ENCODE results near the gene FOXP1. TPM values are rescaled to one million over a fixed set of nuclear protein-coding genes. Genes with fewer than 3 reads are reported as not detected.

Gene FOXP1
- polyA plus RNA-seq, 6 donors from 2014 or later = 441 to 620 (median 523) TPM

- Mint-ChIP-seq H3K27me3 (no peaks in the 10 kb centered on the region), H3K36me3 (peaks cover 7 to 8% of the 10 kb centered on the region in 2 donors), H3K4me3 (peak overlapping the region; percentile 50 to 89 (median 76)), H3K4me1 (peaks cover 75 to 98% (median 93%) of the 10 kb centered on the region in 3 donors), H3K27ac (peak overlapping the region; percentile 96 to 100 (median 98)), H3K9me3 (peaks cover 0 to 2% (median 0%) of the 10 kb centered on the region in 7 donors)
- DNase-seq = peak; percentile 78
- ATAC-seq (ENCODE audit: low read depth in 2 of 2) = peak; percentile 93 to 94
Measured at GRCh38 chr3:71421820-71422566, 161.5 kb downstream of the FOXP1 start.

- H3K4me1 Mint-ChIP-seq = peaks cover 77 to 98% (median 93%) of the 10 kb centered on the region in 3 donors
- H3K9me3 Mint-ChIP-seq = peaks cover 0 to 2% (median 0%) of the 10 kb centered on the region in 7 donors
- peaks cover 7% of the 10 kb centered on the region in 2 donors for H3K36me3 Mint-ChIP-seq
- peak overlapping the region; percentile 96 to 100 (median 98) for H3K27ac Mint-ChIP-seq
- DNase-seq = no peak
- peak overlapping the region; percentile 50 to 89 (median 76) for H3K4me3 Mint-ChIP-seq
- ATAC-seq (ENCODE audit: low read depth in 2 of 2) = peak; percentile 28 to 36
- no peaks in the 10 kb centered on the region for H3K27me3 Mint-ChIP-seq
Measured at GRCh38 chr3:71421475-71421819, 162.1 kb downstream of the FOXP1 start.

- DNase-seq = no peak
- Mint-ChIP-seq H3K9me3 (no peaks in the 10 kb centered on the region), H3K27me3 (no peaks in the 10 kb centered on the region), H3K4me1 (peaks cover 83 to 98% (median 93%) of the 10 kb centered on the region in 3 donors), H3K36me3 (no peaks in the 10 kb centered on the region), H3K4me3 (peak overlapping the region in 2 of 8 donors; percentile 22 to 80), H3K27ac (peak overlapping the region in 5 of 6 donors; percentile 13 to 98 (median 70))
- no peak for ATAC-seq (ENCODE audit: low read depth in 2 of 2)
Measured at GRCh38 chr3:71419369-71419768, 164.2 kb downstream of the FOXP1 start.

GRCh38 chr3:71417791-71418190, 165.7 kb downstream of the FOXP1 start:
- Mint-ChIP-seq H3K27ac (peak overlapping the region in 4 of 6 donors; percentile 43 to 98 (median 85)), H3K27me3 (no peaks in the 10 kb centered on the region), H3K4me3 (peak overlapping the region in 6 of 8 donors; percentile 27 to 67 (median 62))

GRCh38 chr3:71416876-71417275, 166.7 kb downstream of the FOXP1 start:
- H3K27ac Mint-ChIP-seq = peak overlapping the region; percentile 77 to 98 (median 94)
- H3K27me3 Mint-ChIP-seq = no peaks in the 10 kb centered on the region
- DNase-seq (peak; percentile 58), ATAC-seq (ENCODE audit: low read depth in 2 of 2) (peak; percentile 64 to 73)
- H3K9me3 Mint-ChIP-seq = no peaks in the 10 kb centered on the region
- peak overlapping the region; percentile 49 to 82 (median 66) for H3K4me3 Mint-ChIP-seq
- peaks cover 67 to 94% (median 93%) of the 10 kb centered on the region in 3 donors for H3K4me1 Mint-ChIP-seq
- H3K36me3 Mint-ChIP-seq = no peaks in the 10 kb centered on the region

More at GRCh38 chr3:71417791-71418190, 165.7 kb downstream of the FOXP1 start:
- Mint-ChIP-seq H3K36me3 (no peaks in the 10 kb centered on the region), H3K4me1 (peaks cover 76 to 94% (median 93%) of the 10 kb centered on the region in 3 donors), H3K9me3 (no peaks in the 10 kb centered on the region)
- ATAC-seq (ENCODE audit: low read depth in 2 of 2) (no peak), DNase-seq (no peak)

- H3K4me1 Mint-ChIP-seq = peaks cover 57 to 93% (median 90%) of the 10 kb centered on the region in 3 donors
- H3K9me3 Mint-ChIP-seq = no peaks in the 10 kb centered on the region
- H3K27ac Mint-ChIP-seq = peak overlapping the region; percentile 79 to 98 (median 96)
- ATAC-seq (ENCODE audit: low read depth in 2 of 2) (no peak), DNase-seq (no peak)
- peak overlapping the region; percentile 17 to 82 (median 58) for H3K4me3 Mint-ChIP-seq
- no peaks in the 10 kb centered on the region for H3K27me3 Mint-ChIP-seq
- H3K36me3 Mint-ChIP-seq = no peaks in the 10 kb centered on the region
Measured at GRCh38 chr3:71415681-71416122, 167.8 kb downstream of the FOXP1 start.

- H3K4me1 Mint-ChIP-seq = peaks cover 52 to 93% (median 86%) of the 10 kb centered on the region in 3 donors
- ATAC-seq (ENCODE audit: low read depth in 2 of 2) = no peak
- DNase-seq = no peak
- peak overlapping the region in 4 of 6 donors; percentile 47 to 98 (median 90) for H3K27ac Mint-ChIP-seq
- H3K9me3 Mint-ChIP-seq = no peaks in the 10 kb centered on the region
- no peaks in the 10 kb centered on the region for H3K27me3 Mint-ChIP-seq
- no peaks in the 10 kb centered on the region for H3K36me3 Mint-ChIP-seq
- H3K4me3 Mint-ChIP-seq = peak overlapping the region in 2 of 8 donors; percentile 14 to 67
Measured at GRCh38 chr3:71414189-71414927, 169.2 kb downstream of the FOXP1 start.

- no peaks in the 10 kb centered on the region for H3K9me3 Mint-ChIP-seq
- H3K4me1 Mint-ChIP-seq = peaks cover 58 to 94% (median 88%) of the 10 kb centered on the region in 3 donors
Measured at GRCh38 chr3:71413572-71413971, 170.0 kb downstream of the FOXP1 start.

GRCh38 chr3:71409352-71409751, 174.2 kb downstream of the FOXP1 start:
- no peak for ATAC-seq (ENCODE audit: low read depth in 2 of 2)
- no peak for DNase-seq
- no peaks in the 10 kb centered on the region for H3K27me3 Mint-ChIP-seq
- H3K4me3 Mint-ChIP-seq = peak overlapping the region in 5 of 8 donors; percentile 13 to 82 (median 66)
- H3K36me3 Mint-ChIP-seq = peaks cover 0 to 4% of the 10 kb centered on the region in 2 donors
- H3K4me1 Mint-ChIP-seq = peaks cover 51 to 92% (median 84%) of the 10 kb centered on the region in 3 donors
- peak overlapping the region; percentile 11 to 95 (median 37) for H3K27ac Mint-ChIP-seq
- H3K9me3 Mint-ChIP-seq = no peaks in the 10 kb centered on the region

More at GRCh38 chr3:71413572-71413971, 170.0 kb downstream of the FOXP1 start:
- ATAC-seq (ENCODE audit: low read depth in 2 of 2) (no peak), DNase-seq (no peak)
- Mint-ChIP-seq H3K36me3 (no peaks in the 10 kb centered on the region), H3K27me3 (no peaks in the 10 kb centered on the region), H3K4me3 (no peak overlapping the region), H3K27ac (peak overlapping the region in 4 of 6 donors; percentile 3 to 77 (median 52))

GRCh38 chr3:71408903-71409302, 174.6 kb downstream of the FOXP1 start:
- ATAC-seq (ENCODE audit: low read depth in 2 of 2) = no peak
- Mint-ChIP-seq H3K27ac (peak overlapping the region in 5 of 6 donors; percentile 11 to 95 (median 41)), H3K27me3 (no peaks in the 10 kb centered on the region), H3K4me1 (peaks cover 50 to 91% (median 82%) of the 10 kb centered on the region in 3 donors), H3K36me3 (peaks cover 0 to 4% of the 10 kb centered on the region in 2 donors), H3K4me3 (peak overlapping the region in 4 of 8 donors; percentile 66 to 84 (median 80)), H3K9me3 (no peaks in the 10 kb centered on the region)
- no peak for DNase-seq

- H3K4me1 Mint-ChIP-seq = peaks cover 50 to 95% (median 80%) of the 10 kb centered on the region in 3 donors
- DNase-seq (no peak), ATAC-seq (ENCODE audit: low read depth in 2 of 2) (peak in 1 of 2 donors; percentile 30)
- peaks cover 4 to 7% of the 10 kb centered on the region in 2 donors for H3K36me3 Mint-ChIP-seq
- H3K27me3 Mint-ChIP-seq = no peaks in the 10 kb centered on the region
- H3K27ac Mint-ChIP-seq = peak overlapping the region; percentile 54 to 95 (median 89)
- peaks cover 0 to 2% (median 0%) of the 10 kb centered on the region in 7 donors for H3K9me3 Mint-ChIP-seq
- H3K4me3 Mint-ChIP-seq = peak overlapping the region; percentile 59 to 89 (median 80)
Measured at GRCh38 chr3:71407823-71408222, 175.7 kb downstream of the FOXP1 start.

GRCh38 chr3:71406972-71407810, 176.3 kb downstream of the FOXP1 start:
- Mint-ChIP-seq H3K9me3 (peaks cover 0 to 2% (median 0%) of the 10 kb centered on the region in 7 donors), H3K27ac (peak overlapping the region; percentile 54 to 95 (median 89)), H3K36me3 (peaks cover 4 to 7% of the 10 kb centered on the region in 2 donors), H3K27me3 (no peaks in the 10 kb centered on the region), H3K4me1 (peaks cover 55 to 95% (median 80%) of the 10 kb centered on the region in 3 donors), H3K4me3 (peak overlapping the region in 7 of 8 donors; percentile 59 to 88 (median 79))
- DNase-seq (no peak), ATAC-seq (ENCODE audit: low read depth in 2 of 2) (no peak)

Measured in naive B cell (primary cell).